Small intestine (tissue), 7 donors: ENCODE measurements around the gene ROR1. TPM values are rescaled to one million over a fixed set of nuclear protein-coding genes. Genes with fewer than 3 reads are reported as not detected.

Source experiments
- DNase-seq, 2 donors: peaks; one replicate each; pipeline versions ENCODE4 v3.0.0 to v3.0.0-alpha.2; 2013
- FAIRE-seq: peaks from 2 replicates; lab custom pipeline; 2012; peaks lifted over from hg19 to GRCh38; lab: Jason Lieb, UNC
- H3K27ac ChIP-seq, 3 donors: one replicate each; pipeline ENCODE4 v1.5.1; 2013; ENCODE audit warnings: low read length in 2 of 3, mild to moderate bottlenecking in 2 of 3, control low read depth in 1 of 3, inconsistent platforms in 1 of 3, low read depth in 1 of 3, moderate library complexity in 1 of 3
- H3K27me3 ChIP-seq, 3 donors: one replicate each; pipeline ENCODE4 v1.6.1; 2013; ENCODE audit warnings: low read length in 3 of 3, inconsistent platforms in 1 of 3; ENCODE audit not compliant: control insufficient read depth in 3 of 3, insufficient read depth in 3 of 3
- H3K36me3 ChIP-seq, 3 donors: one replicate each; pipeline ENCODE4 v1.6.1; 2013; ENCODE audit warnings: low read length in 3 of 3, inconsistent platforms in 1 of 3, low read depth in 1 of 3, mild to moderate bottlenecking in 1 of 3, moderate library complexity in 1 of 3; ENCODE audit not compliant: control insufficient read depth in 3 of 3, insufficient read depth in 2 of 3
- H3K4me1 ChIP-seq, 3 donors: one replicate each; pipeline ENCODE4 v1.6.1; 2013; ENCODE audit warnings: low read length in 2 of 3, inconsistent platforms in 1 of 3, low read depth in 1 of 3, mild to moderate bottlenecking in 1 of 3, moderate library complexity in 1 of 3; ENCODE audit not compliant: control insufficient read depth in 3 of 3, insufficient read depth in 2 of 3
- H3K4me3 ChIP-seq, 3 donors: one replicate each; pipeline ENCODE4 v1.5.1; 2013; ENCODE audit warnings: low read length in 3 of 3, control low read depth in 1 of 3, inconsistent platforms in 1 of 3, low read depth in 1 of 3, mild to moderate bottlenecking in 1 of 3, moderate library complexity in 1 of 3
- H3K9me3 ChIP-seq, 2 donors: one replicate each; pipeline ENCODE4 v1.6.1; 2013; ENCODE audit warnings: low read depth in 1 of 2, low read length in 1 of 2; ENCODE audit not compliant: control insufficient read depth in 2 of 2, insufficient read depth in 1 of 2
- whole genome bisulfite sequencing, 3 donors: extraction: QIAGEN DNeasy Blood & Tissue Kit; methylation state at CpG; one replicate each; pipeline ENCODE4 v1.1.7; 2013; 5-methylcytosine and 5-hydroxymethylcytosine counted together
- polyA plus RNA-seq, 4 donors: library from polyadenylated mRNA; stranded (reverse) in 3 of 4; unstranded in 1 of 4; fragments of 200-250 nt in 3 of 4; fragments of 120-200 nt in 1 of 4; gene quantifications; one replicate each; pipeline versions ENCODE4 v1.2.1 to v1.2.3, GENCODE V29; 2013
- donor health status: healthy with polysubstance abuse.
- donor health status: control.
- donor health status: control.
- donor health status: Bipolar disorder and iron deficiency.
- donor health status: healthy.

ROR1 gene
- polyA plus RNA-seq, 4 donors, result 0.22 to 3.6 (median 3.2) TPM; not detected in 1

- H3K27ac ChIP-seq, result no peak overlapping the region
- peaks cover 0 to 2% (median 0%) of the 10 kb centered on the region in 3 donors for H3K36me3 ChIP-seq
- WGBS, 3 donors, result 83 to 93% (median 91%) methylated on average over 2 of the region's 2 CpGs
- no peak overlapping the region for H3K4me3 ChIP-seq
- no peaks in the 10 kb centered on the region for H3K4me1 ChIP-seq
- no peaks in the 10 kb centered on the region for H3K9me3 ChIP-seq
- H3K27me3 ChIP-seq, result no peaks in the 10 kb centered on the region
- FAIRE-seq (no peak), DNase-seq (no peak)
These were observed 377.0 kb downstream of the ROR1 start for GRCh38 chr1:64150729-64151230.

GRCh38 chr1:64155278-64155677 lies 381.5 kb downstream of the ROR1 start:
- WGBS, 3 donors, result 28 to 51% (median 31%) methylated on average over 1 of the region's 1 CpG
- no peak overlapping the region for H3K27ac ChIP-seq

GRCh38 chr1:64161357-64161941 lies 387.6 kb downstream of the ROR1 start:
- no peak for FAIRE-seq
- WGBS, 3 donors, result 48 to 71% (median 64%) methylated on average over 1 of the region's 1 CpG
- Histone ChIP-seq H3K4me1 (no peaks in the 10 kb centered on the region), H3K4me3 (no peak overlapping the region), H3K36me3 (peaks cover 0 to 7% (median 2%) of the 10 kb centered on the region in 3 donors), H3K27ac (no peak overlapping the region), H3K9me3 (no peaks in the 10 kb centered on the region), H3K27me3 (no peaks in the 10 kb centered on the region)
- DNase-seq, result no peak

More at GRCh38 chr1:64155278-64155677, 381.5 kb downstream of the ROR1 start:
- DNase-seq (no peak), FAIRE-seq (no peak)
- Histone ChIP-seq H3K36me3 (peaks cover 0 to 2% (median 2%) of the 10 kb centered on the region in 3 donors), H3K4me1 (no peaks in the 10 kb centered on the region), H3K9me3 (no peaks in the 10 kb centered on the region), H3K27me3 (no peaks in the 10 kb centered on the region), H3K4me3 (no peak overlapping the region)

- no peak overlapping the region for H3K4me3 ChIP-seq
- peaks cover 0 to 7% (median 2%) of the 10 kb centered on the region in 3 donors for H3K36me3 ChIP-seq
- H3K27me3 ChIP-seq, result no peaks in the 10 kb centered on the region
- no peak for DNase-seq
- no peak overlapping the region for H3K27ac ChIP-seq
- no peaks in the 10 kb centered on the region for H3K4me1 ChIP-seq
- 79 to 91% (median 81%) methylated on average over 6 of the region's 6 CpGs for WGBS, 3 donors
- no peaks in the 10 kb centered on the region for H3K9me3 ChIP-seq
- no peak for FAIRE-seq
These were observed 388.3 kb downstream of the ROR1 start for GRCh38 chr1:64162151-64162550.

GRCh38 chr1:64162804-64163203 lies 389.0 kb downstream of the ROR1 start:
- no peak for DNase-seq
- Histone ChIP-seq H3K9me3 (no peaks in the 10 kb centered on the region), H3K4me3 (no peak overlapping the region), H3K27ac (no peak overlapping the region), H3K4me1 (no peaks in the 10 kb centered on the region), H3K36me3 (peaks cover 0 to 7% (median 2%) of the 10 kb centered on the region in 3 donors), H3K27me3 (no peaks in the 10 kb centered on the region)
- WGBS, 3 donors, result 90 to 100% (median 94%) methylated on average over 1 of the region's 1 CpG
- FAIRE-seq, result no peak

- no peaks in the 10 kb centered on the region for H3K9me3 ChIP-seq
- FAIRE-seq (no peak), DNase-seq (no peak)
- H3K27ac ChIP-seq, result no peak overlapping the region
- 75 to 92% (median 86%) methylated on average over 4 of the region's 4 CpGs for WGBS, 3 donors
- H3K27me3 ChIP-seq, result no peaks in the 10 kb centered on the region
- H3K4me1 ChIP-seq, result no peaks in the 10 kb centered on the region
- no peak overlapping the region for H3K4me3 ChIP-seq
- H3K36me3 ChIP-seq, result peaks cover 0 to 7% (median 2%) of the 10 kb centered on the region in 3 donors
These were observed 389.6 kb downstream of the ROR1 start for GRCh38 chr1:64163431-64163830.

GRCh38 chr1:64163970-64164369 lies 390.2 kb downstream of the ROR1 start:
- 61 to 73% (median 64%) methylated on average over 1 of the region's 1 CpG for WGBS, 3 donors
- DNase-seq (no peak), FAIRE-seq (no peak)
- H3K4me3 ChIP-seq, result no peak overlapping the region
- H3K4me1 ChIP-seq, result no peaks in the 10 kb centered on the region
- peaks cover 0 to 6% (median 2%) of the 10 kb centered on the region in 3 donors for H3K36me3 ChIP-seq
- H3K27ac ChIP-seq, result no peak overlapping the region
- H3K27me3 ChIP-seq, result no peaks in the 10 kb centered on the region
- peaks cover 0 to 2% of the 10 kb centered on the region in 2 donors for H3K9me3 ChIP-seq

GRCh38 chr1:64166629-64167028 lies 392.8 kb downstream of the ROR1 start:
- Histone ChIP-seq H3K4me3 (no peak overlapping the region), H3K36me3 (peaks cover 0 to 5% (median 0%) of the 10 kb centered on the region in 3 donors), H3K4me1 (peaks cover 0 to 7% (median 3%) of the 10 kb centered on the region in 3 donors), H3K27ac (no peak overlapping the region), H3K27me3 (no peaks in the 10 kb centered on the region), H3K9me3 (peaks cover 0 to 4% of the 10 kb centered on the region in 2 donors)
- WGBS, 3 donors, result 78 to 82% (median 79%) methylated on average over 3 of the region's 3 CpGs
- FAIRE-seq (no peak), DNase-seq (no peak)
